GM23338 (cell line): ENCODE data around the gene RFESD. TPM values are rescaled to one million over a fixed set of nuclear protein-coding genes. Genes with fewer than 3 reads are reported as not detected.

Experiments used
- ATAC-seq: fragments of 200-7000 bp; cut with Tn5 transposase; 3 replicates; pipeline ENCODE4 v1.9.1; 2020
- DNase-seq: peaks from one replicate; pipeline ENCODE4 v3.0.0-alpha.2; 2015; ENCODE audit warnings: low spot score
- H2AFZ ChIP-seq: fragments of 200-600 bp; sonication (generic); 2 replicates; pipeline ENCODE4 v1.8.0; 2016; ENCODE audit warnings: antibody characterized with exemption, mild to moderate bottlenecking, moderate library complexity
- H3F3A ChIP-seq: fragments of 200-600 bp; sonication (generic); replicated peaks from 2 replicates; pipeline ENCODE4 v1.8.0; 2017; ENCODE audit warnings: antibody characterized with exemption, mixed run types, low read depth
- H3K27ac ChIP-seq: fragments of 200-600 bp; sonication (generic); 2 replicates; pipeline ENCODE4 v1.6.1; 2016; ENCODE audit warnings: low read depth
- H3K27me3 ChIP-seq: fragments of 200-600 bp; sonication (generic); 2 replicates; pipeline ENCODE4 v1.8.0; 2016; ENCODE audit warnings: mild to moderate bottlenecking, mixed run types, moderate library complexity; ENCODE audit not compliant: insufficient read depth
- H3K36me3 ChIP-seq: fragments of 200-600 bp; sonication (generic); 2 replicates; pipeline ENCODE4 v1.8.0; 2016; ENCODE audit warnings: mild to moderate bottlenecking; ENCODE audit not compliant: insufficient read depth
- H3K4me1 ChIP-seq: fragments of 200-600 bp; sonication (generic); 2 replicates; pipeline ENCODE4 v1.8.0; 2016; ENCODE audit warnings: mild to moderate bottlenecking, moderate library complexity; ENCODE audit not compliant: insufficient read depth
- H3K4me2 ChIP-seq: fragments of 200-600 bp; sonication (generic); 2 replicates; pipeline ENCODE4 v1.7.1; 2017; ENCODE audit warnings: mixed run types
- H3K4me3 ChIP-seq: fragments of 200-600 bp; sonication (generic); 2 replicates; pipeline ENCODE4 v1.6.1; 2016; ENCODE audit warnings: mixed run types
- H3K79me2 ChIP-seq: fragments of 200-600 bp; sonication (generic); replicated peaks from 2 replicates; pipeline ENCODE4 v1.8.0; 2017; ENCODE audit warnings: mild to moderate bottlenecking; ENCODE audit not compliant: insufficient read depth
- H3K9me2 ChIP-seq: fragments of 200-600 bp; sonication (generic); 2 replicates; pipeline ENCODE4 v1.8.0; 2017; ENCODE audit not compliant: insufficient read depth
- H4K20me1 ChIP-seq: fragments of 200-600 bp; sonication (generic); replicated peaks from 2 replicates; pipeline ENCODE4 v1.8.0; 2017; ENCODE audit warnings: mild to moderate bottlenecking; ENCODE audit not compliant: insufficient read depth
- H3K27ac Mint-ChIP-seq: 2 replicates; pipeline ENCODE4 v1.8.0; 2020; ENCODE audit warnings: inconsistent platforms, mild to moderate bottlenecking, moderate library complexity, mixed read lengths
- H3K27me3 Mint-ChIP-seq: 3 replicates; pipeline ENCODE4 v1.8.0; 2022; ENCODE audit warnings: low read depth, mild to moderate bottlenecking, moderate library complexity, mixed read lengths, inconsistent platforms; ENCODE audit not compliant: insufficient read depth, poor library complexity
- H3K36me3 Mint-ChIP-seq: 3 replicates; pipeline ENCODE4 v1.8.0; 2021; ENCODE audit warnings: low read depth, mild to moderate bottlenecking, inconsistent platforms, moderate library complexity, mixed read lengths
- H3K4me1 Mint-ChIP-seq: 3 replicates; pipeline ENCODE4 v1.8.0; 2020; ENCODE audit warnings: mild to moderate bottlenecking, inconsistent platforms, mixed read lengths
- H3K4me3 Mint-ChIP-seq: 3 replicates; pipeline ENCODE4 v1.8.0; 2021; ENCODE audit warnings: moderate library complexity, mild to moderate bottlenecking, inconsistent platforms, mixed read lengths
- H3K9me3 Mint-ChIP-seq: 3 replicates; pipeline ENCODE4 v1.8.0; 2020; ENCODE audit warnings: moderate library complexity, mild to moderate bottlenecking, inconsistent platforms, mixed read lengths
- CREB1 ChIP-seq: fragments of 250-450 bp; sonication (Bioruptor Pico); IDR thresholded peaks from 2 replicates; pipeline ENCODE4 v1.5.0; 2020; ENCODE audit warnings: low read depth, mild to moderate bottlenecking, moderate library complexity
- CTCF ChIP-seq, 2 experiments: fragments of 200-600 bp in 1 of 2; sonication (generic) in 1 of 2; conservative IDR thresholded peaks; 2 replicates each; pipeline versions ENCODE4 v1.5.1 to v1.6.1; 2016 to 2017; ENCODE audit warnings: antibody characterized with exemption in 2 of 2, low read depth in 2 of 2, mild to moderate bottlenecking in 2 of 2, moderate library complexity in 1 of 2
- ETS1 ChIP-seq: IDR thresholded peaks from 2 replicates; pipeline ENCODE4 v1.6.1; 2016; ENCODE audit warnings: antibody characterized with exemption
- EZH2 ChIP-seq: fragments of 200-600 bp; sonication (generic); IDR thresholded peaks from one replicate; pipeline ENCODE4 v1.8.0; 2017; ENCODE audit warnings: antibody characterized with exemption, mild to moderate bottlenecking, low read depth; ENCODE audit not compliant: unreplicated experiment
- EZH2phosphoT487 ChIP-seq: fragments of 200-600 bp; sonication (generic); IDR thresholded peaks from one replicate; pipeline ENCODE4 v1.8.1; 2018; ENCODE audit warnings: antibody characterized with exemption; ENCODE audit not compliant: unreplicated experiment
- JUNB ChIP-seq: IDR thresholded peaks from one replicate; pipeline ENCODE4 v1.6.1; 2016; ENCODE audit warnings: antibody characterized with exemption; ENCODE audit not compliant: unreplicated experiment
- NANOG ChIP-seq: IDR thresholded peaks from 2 replicates; pipeline ENCODE4 v1.6.1; 2016; ENCODE audit warnings: antibody characterized with exemption, borderline replicate concordance
- POLR2AphosphoS5 ChIP-seq: IDR thresholded peaks from 2 replicates; pipeline ENCODE4 v1.6.1; 2016; ENCODE audit warnings: antibody characterized with exemption, low read depth
- REST ChIP-seq: IDR thresholded peaks from one replicate; pipeline ENCODE4 v1.6.1; 2018; ENCODE audit warnings: antibody characterized with exemption; ENCODE audit not compliant: unreplicated experiment
- STAT1 ChIP-seq: IDR thresholded peaks from one replicate; pipeline ENCODE4 v1.6.1; 2016; ENCODE audit warnings: antibody characterized with exemption; ENCODE audit not compliant: unreplicated experiment
- ZNF114 ChIP-seq: fragments of 250-450 bp; sonication (Bioruptor Pico); IDR thresholded peaks from 2 replicates; pipeline ENCODE4 v1.5.0; 2020; ENCODE audit warnings: mild to moderate bottlenecking, moderate library complexity
- ZNF331 ChIP-seq: fragments of 250-450 bp; sonication (Bioruptor Pico); IDR thresholded peaks from 2 replicates; pipeline ENCODE4 v1.5.0; 2020; ENCODE audit warnings: low read depth, mild to moderate bottlenecking, moderate library complexity
- polyA plus RNA-seq: library from polyadenylated mRNA; unstranded; fragments of >200 nt; fragmentation: Nextera tagmentation; extraction: Ambion mirVana; gene quantifications from 2 replicates; pipeline ENCODE4 v1.2.1, GENCODE V29; 2016
- total RNA-seq: library from RNA; depleted of rRNA; stranded (reverse); fragments of >200 nt; shearing (Covaris generic); gene quantifications from 2 replicates; pipeline ENCODE4 v1.2.3, GENCODE V29; 2014

RFESD gene
- total and polyA plus RNA-seq, 2 experiments from 2014 or later = 2.4 to 6.9 TPM

- Histone ChIP-seq H2AFZ (peak overlapping the region; percentile 86), H3K4me1 (no peaks in the 10 kb centered on the region), H4K20me1 (no peaks in the 10 kb centered on the region), H3F3A (no peaks in the 10 kb centered on the region), H3K27ac (no peak overlapping the region), H3K27me3 (no peaks in the 10 kb centered on the region), H3K9me2 (no peaks in the 10 kb centered on the region), H3K4me2 (no peak overlapping the region), H3K4me3 (no peak overlapping the region), H3K36me3 (no peaks in the 10 kb centered on the region), H3K79me2 (no peaks in the 10 kb centered on the region)
- DNase-seq = no peak
- Mint-ChIP-seq H3K27ac (no peak overlapping the region), H3K4me3 (no peak overlapping the region), H3K4me1 (peaks cover 5% of the 10 kb centered on the region; the same call in 2 of the 3 replicates), H3K9me3 (no peaks in the 10 kb centered on the region; the same call in 2 of the 3 replicates), H3K36me3 (no peaks in the 10 kb centered on the region), H3K27me3 (no peaks in the 10 kb centered on the region)
- TF ChIP-seq EZH2 (no peak), POLR2AphosphoS5 (no peak), ZNF331 (no peak), JUNB (no peak), REST (no peak), EZH2phosphoT487 (no peak)
- ATAC-seq = no peak
These were observed 51.5 kb downstream of the RFESD start for GRCh38 chr5:95697781-95698681.

- DNase-seq (no peak), ATAC-seq (no peak)
- no peak overlapping the region for H3K4me3 ChIP-seq
- no peaks in the 10 kb centered on the region for H3K4me1 ChIP-seq
- Mint-ChIP-seq H3K36me3 (no peaks in the 10 kb centered on the region), H3K4me1 (peaks cover 5% of the 10 kb centered on the region; the same call in 2 of the 3 replicates), H3K9me3 (no peaks in the 10 kb centered on the region; the same call in 2 of the 3 replicates), H3K27me3 (no peaks in the 10 kb centered on the region), H3K27ac (no peak overlapping the region), H3K4me3 (no peak overlapping the region)
- H3K27me3 ChIP-seq = no peaks in the 10 kb centered on the region
- H4K20me1 ChIP-seq = no peaks in the 10 kb centered on the region
- no peak overlapping the region for H3K4me2 ChIP-seq
- no peaks in the 10 kb centered on the region for H3K36me3 ChIP-seq
- H3K79me2 ChIP-seq = no peaks in the 10 kb centered on the region
- no peaks in the 10 kb centered on the region for H3K9me2 ChIP-seq
- H2AFZ ChIP-seq = no peak overlapping the region
- H3F3A ChIP-seq = no peaks in the 10 kb centered on the region
- H3K27ac ChIP-seq = no peak overlapping the region
- TF ChIP-seq STAT1 (no peak), CTCF (conservative IDR thresholded peaks at IDR 0.05; ENCODE audit: low read depth in 2 of 2) (no peak), JUNB (no peak), REST (no peak), ETS1 (no peak), NANOG (no peak), ZNF114 (CRISPR knock-in tag) (no peak), EZH2 (no peak), ZNF331 (no peak), POLR2AphosphoS5 (no peak), CREB1 (CRISPR knock-in tag) (no peak), EZH2phosphoT487 (no peak)
These were observed 52.8 kb downstream of the RFESD start for GRCh38 chr5:95699337-95699736.
